ENCODE measurements around the gene TUBG2.
A peak's percentile ranks its signal among the peaks of the same experiment; 100 is the strongest.
"Not testable (repeated sequence)": the region's sequence is repeated elsewhere in the genome, so short reads cannot be mapped to it uniquely, and the experiment has no call there.

Gene TUBG2

GRCh38 chr17:42657824-42658588 is 1.1 kb upstream of the TUBG2 start:
- Histone ChIP-seq H4K20me1 (ENCODE audit: low read depth, low read length) (no peaks in the 10 kb centered on the region), H3K79me2 (ENCODE audit: insufficient read depth, low read length) (no peaks in the 10 kb centered on the region), H3K9me2 (replicated peaks; ENCODE audit: insufficient read depth, low read length) (no peaks in the 10 kb centered on the region), H3K4me2 (ENCODE audit: low read depth, low read length, poor library complexity, severe bottlenecking) (peak overlapping the region; percentile 61), H3K36me3 (ENCODE audit: low read length) (no peaks in the 10 kb centered on the region), H2AFZ (ENCODE audit: low read depth, low read length, severe bottlenecking) (no peak overlapping the region), H3K4me3 (ENCODE audit: insufficient read depth, low read length, poor library complexity, severe bottlenecking) (no peak overlapping the region), H3K9me3 (ENCODE audit: insufficient read depth, low read length) (no peaks in the 10 kb centered on the region), H3K27ac (ENCODE audit: low read depth, low read length) (no peak overlapping the region), H3K27me3 (ENCODE audit: low read length) (no peaks in the 10 kb centered on the region), H3K9ac (ENCODE audit: low read length) (no peak overlapping the region), H3F3A (ENCODE audit: insufficient read depth) (no peaks in the 10 kb centered on the region)
- TF ChIP-seq EZH2phosphoT487 (conservative IDR thresholded peaks at IDR 0.05; ENCODE audit: low read length) (no peak), CTCF (IDR thresholded peaks at IDR 0.05; ENCODE audit: insufficient read depth, low read length, poor library complexity, severe bottlenecking) (no peak)

- H3F3A ChIP-seq (ENCODE audit: insufficient read depth); H3K27ac ChIP-seq (ENCODE audit: low read depth, low read length); H3K79me2 ChIP-seq (ENCODE audit: insufficient read depth, low read length); H3K9me3 ChIP-seq (ENCODE audit: insufficient read depth, low read length); H3K27me3 ChIP-seq (ENCODE audit: low read length); H3K4me3 ChIP-seq (ENCODE audit: insufficient read depth, low read length, poor library complexity, severe bottlenecking); H2AFZ ChIP-seq (ENCODE audit: low read depth, low read length, severe bottlenecking); H3K9me2 ChIP-seq (replicated peaks; ENCODE audit: insufficient read depth, low read length); H3K36me3 ChIP-seq (ENCODE audit: low read length); H4K20me1 ChIP-seq (ENCODE audit: low read depth, low read length): not testable (repeated sequence)
- H3K4me2 ChIP-seq (ENCODE audit: low read depth, low read length, poor library complexity, severe bottlenecking): peak overlapping the region; percentile 61
- H3K9ac ChIP-seq (ENCODE audit: low read length): 0 out of 2 replicates have a peak overlapping the region, but pooled peaks have one; percentile 71
These were observed 819 bp downstream of the TUBG2 start for GRCh38 chr17:42659932-42660274.

- TF ChIP-seq EZH2phosphoT487 (conservative IDR thresholded peaks at IDR 0.05; ENCODE audit: low read length) (no peak), CTCF (IDR thresholded peaks at IDR 0.05; ENCODE audit: insufficient read depth, low read length, poor library complexity, severe bottlenecking) (no peak)
These were observed 1.7 kb downstream of the TUBG2 start for GRCh38 chr17:42660692-42661345.

GRCh38 chr17:42665581-42666001 is 6.5 kb downstream of the TUBG2 start:
- Histone ChIP-seq H3K4me2 (ENCODE audit: low read depth, low read length, poor library complexity, severe bottlenecking) (no peak overlapping the region), H3K36me3 (ENCODE audit: low read length) (no peaks in the 10 kb centered on the region), H3F3A (ENCODE audit: insufficient read depth) (no peaks in the 10 kb centered on the region), H3K79me2 (ENCODE audit: insufficient read depth, low read length) (no peaks in the 10 kb centered on the region), H3K9me2 (replicated peaks; ENCODE audit: insufficient read depth, low read length) (no peaks in the 10 kb centered on the region), H3K9me3 (ENCODE audit: insufficient read depth, low read length) (no peaks in the 10 kb centered on the region), H4K20me1 (ENCODE audit: low read depth, low read length) (no peaks in the 10 kb centered on the region), H3K4me3 (ENCODE audit: insufficient read depth, low read length, poor library complexity, severe bottlenecking) (no peak overlapping the region), H2AFZ (ENCODE audit: low read depth, low read length, severe bottlenecking) (no peak overlapping the region), H3K27ac (ENCODE audit: low read depth, low read length) (no peak overlapping the region), H3K9ac (ENCODE audit: low read length) (no peak overlapping the region), H3K27me3 (ENCODE audit: low read length) (no peaks in the 10 kb centered on the region)
- TF ChIP-seq CTCF (IDR thresholded peaks at IDR 0.05; ENCODE audit: insufficient read depth, low read length, poor library complexity, severe bottlenecking): no peak
- TF ChIP-seq EZH2phosphoT487 (conservative IDR thresholded peaks at IDR 0.05; ENCODE audit: low read length): no peak

More at GRCh38 chr17:42660692-42661345, 1.7 kb downstream of the TUBG2 start:
- Histone ChIP-seq H3F3A (ENCODE audit: insufficient read depth) (no peaks in the 10 kb centered on the region), H3K4me2 (ENCODE audit: low read depth, low read length, poor library complexity, severe bottlenecking) (no peak overlapping the region), H3K9me3 (ENCODE audit: insufficient read depth, low read length) (no peaks in the 10 kb centered on the region), H4K20me1 (ENCODE audit: low read depth, low read length) (no peaks in the 10 kb centered on the region), H3K27ac (ENCODE audit: low read depth, low read length) (no peak overlapping the region), H3K9me2 (replicated peaks; ENCODE audit: insufficient read depth, low read length) (no peaks in the 10 kb centered on the region), H2AFZ (ENCODE audit: low read depth, low read length, severe bottlenecking) (no peak overlapping the region), H3K9ac (ENCODE audit: low read length) (no peak overlapping the region), H3K36me3 (ENCODE audit: low read length) (no peaks in the 10 kb centered on the region), H3K4me3 (ENCODE audit: insufficient read depth, low read length, poor library complexity, severe bottlenecking) (no peak overlapping the region), H3K79me2 (ENCODE audit: insufficient read depth, low read length) (no peaks in the 10 kb centered on the region), H3K27me3 (ENCODE audit: low read length) (no peaks in the 10 kb centered on the region)

- H3K36me3 ChIP-seq (ENCODE audit: low read length); H3K79me2 ChIP-seq (ENCODE audit: insufficient read depth, low read length); H3K27me3 ChIP-seq (ENCODE audit: low read length); H3K4me3 ChIP-seq (ENCODE audit: insufficient read depth, low read length, poor library complexity, severe bottlenecking); H3K9me3 ChIP-seq (ENCODE audit: insufficient read depth, low read length); H3K27ac ChIP-seq (ENCODE audit: low read depth, low read length); H3K4me2 ChIP-seq (ENCODE audit: low read depth, low read length, poor library complexity, severe bottlenecking); H2AFZ ChIP-seq (ENCODE audit: low read depth, low read length, severe bottlenecking); H3K9ac ChIP-seq (ENCODE audit: low read length); H3F3A ChIP-seq (ENCODE audit: insufficient read depth); H3K9me2 ChIP-seq (replicated peaks; ENCODE audit: insufficient read depth, low read length); H4K20me1 ChIP-seq (ENCODE audit: low read depth, low read length): not testable (repeated sequence)
These were observed 7.0 kb downstream of the TUBG2 start for GRCh38 chr17:42666126-42666525.
